ENCODE data around the gene SNX9. TPM values are rescaled to one million over a fixed set of nuclear protein-coding genes. Genes with fewer than 3 reads are reported as not detected.

Gene SNX9
- polyA plus RNA-seq, 1 donor from 2014 or later = 7.0 TPM

- no peak overlapping the region for H3K27ac ChIP-seq (ENCODE audit: low read length)
- H3K9ac ChIP-seq (ENCODE audit: low read length) = no peak overlapping the region
- TF ChIP-seq SMC3 (conservative IDR thresholded peaks at IDR 0.05; ENCODE audit: poor library complexity) (no peak), POLR2AphosphoS5 (IDR thresholded peaks at IDR 0.05) (no peak), EP300 (conservative IDR thresholded peaks at IDR 0.05; ENCODE audit: poor library complexity, severe bottlenecking) (no peak), CTCF (IDR thresholded peaks at IDR 0.05; ENCODE audit: poor library complexity, severe bottlenecking) (no peak), TAF1 (IDR thresholded peaks at IDR 0.05; ENCODE audit: low read depth) (no peak), RAD21 (conservative IDR thresholded peaks at IDR 0.05) (no peak), REST (IDR thresholded peaks at IDR 0.05; ENCODE audit: borderline replicate concordance) (no peak)
- no peaks in the 10 kb centered on the region for H3F3A ChIP-seq (ENCODE audit: insufficient read depth, low read length, poor library complexity, severe bottlenecking)
- H4K20me1 ChIP-seq (ENCODE audit: insufficient read depth) = no peaks in the 10 kb centered on the region
- H3K4me3 ChIP-seq (ENCODE audit: low read length) = no peak overlapping the region
- H3K36me3 ChIP-seq (ENCODE audit: insufficient read depth, low read length) = no peaks in the 10 kb centered on the region
- no peaks in the 10 kb centered on the region for H3K9me2 ChIP-seq (ENCODE audit: insufficient read depth, low read length)
- no peaks in the 10 kb centered on the region for H3K79me2 ChIP-seq (replicated peaks; ENCODE audit: insufficient read depth, low read length)
- no peak overlapping the region for H3K4me2 ChIP-seq (ENCODE audit: low read length)
- no peak overlapping the region for H2AFZ ChIP-seq (ENCODE audit: low read depth, low read length)
- H3K9me3 ChIP-seq (ENCODE audit: low read length) = no peaks in the 10 kb centered on the region
- H3K27me3 ChIP-seq (ENCODE audit: insufficient read depth, low read depth, low read length) = no peaks in the 10 kb centered on the region
Measured at GRCh38 chr6:157800420-157801237, 22.4 kb upstream of the SNX9 start.

- Histone ChIP-seq H3K9ac (ENCODE audit: low read length) (no peak overlapping the region), H2AFZ (ENCODE audit: low read depth, low read length) (no peak overlapping the region), H3K27ac (ENCODE audit: low read length) (no peak overlapping the region), H3K9me2 (ENCODE audit: insufficient read depth, low read length) (no peaks in the 10 kb centered on the region), H3K36me3 (ENCODE audit: insufficient read depth, low read length) (no peaks in the 10 kb centered on the region), H3K4me2 (ENCODE audit: low read length) (no peak overlapping the region), H3F3A (ENCODE audit: insufficient read depth, low read length, poor library complexity, severe bottlenecking) (no peaks in the 10 kb centered on the region), H3K27me3 (ENCODE audit: insufficient read depth, low read depth, low read length) (no peaks in the 10 kb centered on the region), H4K20me1 (ENCODE audit: insufficient read depth) (no peaks in the 10 kb centered on the region), H3K79me2 (replicated peaks; ENCODE audit: insufficient read depth, low read length) (no peaks in the 10 kb centered on the region), H3K9me3 (ENCODE audit: low read length) (no peaks in the 10 kb centered on the region), H3K4me3 (ENCODE audit: low read length) (no peak overlapping the region)
- TF ChIP-seq CTCF (IDR thresholded peaks at IDR 0.05; ENCODE audit: poor library complexity, severe bottlenecking) (no peak), EP300 (conservative IDR thresholded peaks at IDR 0.05; ENCODE audit: poor library complexity, severe bottlenecking) (no peak), MXI1 (conservative IDR thresholded peaks at IDR 0.05; ENCODE audit: poor library complexity, severe bottlenecking) (no peak), REST (IDR thresholded peaks at IDR 0.05; ENCODE audit: borderline replicate concordance) (no peak), SMC3 (conservative IDR thresholded peaks at IDR 0.05; ENCODE audit: poor library complexity) (no peak), RAD21 (conservative IDR thresholded peaks at IDR 0.05) (no peak), TAF1 (IDR thresholded peaks at IDR 0.05; ENCODE audit: low read depth) (no peak), POLR2AphosphoS5 (IDR thresholded peaks at IDR 0.05) (no peak), EZH2 (IDR thresholded peaks at IDR 0.05; ENCODE audit: borderline replicate concordance, insufficient read depth, low read length, poor library complexity, severe bottlenecking) (no peak)
Measured at GRCh38 chr6:157804448-157805327, 18.4 kb upstream of the SNX9 start.

Measured in neural cell (in vitro differentiated cells).